ENCODE data around the gene HLF.

- TF ChIP-seq RBBP5 (conservative IDR thresholded peaks at IDR 0.05): no peak
- no peak for TF ChIP-seq CTCF (IDR thresholded peaks at IDR 0.05 in 2 of 3, conservative IDR thresholded peaks at IDR 0.05 in 1 of 3; ENCODE audit: control insufficient read depth in 2 of 3, extremely low read depth in 1 of 3, insufficient read depth in 1 of 3, low read depth in 3 of 3, low read length in 3 of 3)
- no peak for TF ChIP-seq USF2 (IDR thresholded peaks at IDR 0.05; ENCODE audit: borderline replicate concordance, low read depth, low read length)
- no peak for TF ChIP-seq TAF1 (IDR thresholded peaks at IDR 0.05; ENCODE audit: borderline replicate concordance, low read depth, low read length)
- TF ChIP-seq TCF7 (IDR thresholded peaks at IDR 0.05; ENCODE audit: borderline replicate concordance): no peak
- TF ChIP-seq BRCA1 (IDR thresholded peaks at IDR 0.05; ENCODE audit: low read depth, low read length): no peak
- no peak for TF ChIP-seq YY1 (IDR thresholded peaks at IDR 0.05; ENCODE audit: low read depth, low read length)
- no peak for TF ChIP-seq ZNF217 (IDR thresholded peaks at IDR 0.05)
- TF ChIP-seq RCOR1 (conservative IDR thresholded peaks at IDR 0.05; ENCODE audit: low read depth, low read length): no peak
- no peak for TF ChIP-seq SMAD1 (IDR thresholded peaks at IDR 0.05; ENCODE audit: low read depth, partially characterized antibody)
These were observed 9.8 kb downstream of the HLF start for GRCh38 chr17:55274355-55275255.

All from GM12878 (cell line).